GM18867 (cell line): ENCODE measurements around the gene EBNA1BP2.
"Not testable (repeated sequence)": the region's sequence is repeated elsewhere in the genome, so short reads cannot be mapped to it uniquely, and the experiment has no call there.

Experiments used
- ATAC-seq: cut with Tn5 transposase; IDR thresholded peaks from one replicate; pipeline ENCODE4 v1.9.1; 2021; ENCODE audit warnings: mild to moderate bottlenecking, moderate library complexity; ENCODE audit not compliant: unreplicated experiment

The EBNA1BP2 gene

GRCh38 chr1:43123031-43123430 lies 49.1 kb downstream of the EBNA1BP2 start:
- ATAC-seq = no peak

DNA sequence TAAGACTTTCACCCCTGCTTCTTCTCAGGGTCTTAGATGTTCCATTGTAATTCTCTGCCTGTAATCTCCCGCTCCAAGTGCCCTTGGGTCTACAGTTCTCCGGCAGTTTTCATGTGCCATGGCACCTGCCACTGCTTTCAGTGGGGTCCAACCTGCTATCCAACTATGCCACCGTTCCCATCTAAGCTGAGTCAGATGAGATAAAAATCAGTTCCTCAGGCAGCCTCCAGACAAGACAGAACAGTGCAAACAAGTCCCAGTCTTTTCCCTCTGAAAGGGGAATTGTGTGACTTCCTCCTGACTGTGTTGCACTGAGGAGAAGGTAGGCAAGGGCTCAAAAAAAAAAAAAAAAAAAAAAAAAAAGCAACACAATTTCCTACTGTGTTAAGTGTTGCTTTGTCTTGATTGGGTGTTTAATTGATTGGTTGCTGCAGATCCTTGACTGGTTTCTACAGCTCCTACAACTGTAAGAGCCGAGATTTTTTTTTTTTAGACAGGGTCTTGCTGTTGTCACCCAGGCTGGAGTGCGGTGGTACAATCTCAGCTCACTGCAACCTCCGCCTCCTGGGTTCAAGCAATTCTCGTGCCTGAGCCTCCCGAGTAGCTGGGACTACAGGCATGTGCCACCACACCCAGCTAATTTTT lies 50.7 kb downstream of the EBNA1BP2 start:
- no peak for ATAC-seq

- ATAC-seq = not testable (repeated sequence)
These were observed 52.0 kb downstream of the EBNA1BP2 start for GRCh38 chr1:43119928-43120586.
